HG03439 (cell line): ENCODE results near the gene M1AP.

Source experiments
- ATAC-seq: cut with Tn5 transposase; IDR thresholded peaks from one replicate; pipeline ENCODE4 v1.9.1; 2021; ENCODE audit warnings: mild to moderate bottlenecking, moderate library complexity; ENCODE audit not compliant: unreplicated experiment

Gene M1AP

GRCh38 chr2:74551530-74551929, 96.6 kb downstream of the M1AP start:
- no peak for ATAC-seq

DNA sequence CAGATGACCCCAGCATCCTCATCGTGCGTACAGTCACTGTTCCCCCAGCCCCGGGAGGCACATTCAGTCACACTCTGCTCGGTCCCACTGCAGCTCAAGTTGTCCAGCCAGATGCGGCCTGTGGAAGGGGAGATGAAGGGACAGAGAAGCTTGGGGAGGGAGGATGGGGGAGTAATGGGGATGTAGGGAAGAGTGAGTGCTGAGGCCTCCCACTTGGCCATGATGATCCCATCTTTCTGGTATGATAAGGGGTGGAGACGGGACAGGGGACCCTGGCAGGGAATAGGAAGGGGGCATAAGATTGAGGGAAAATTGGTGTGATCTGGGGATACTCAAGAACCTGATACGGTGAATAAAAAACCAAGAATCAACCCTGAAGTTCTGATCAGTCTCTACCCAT, 97.9 kb downstream of the M1AP start:
- ATAC-seq, result no peak

DNA sequence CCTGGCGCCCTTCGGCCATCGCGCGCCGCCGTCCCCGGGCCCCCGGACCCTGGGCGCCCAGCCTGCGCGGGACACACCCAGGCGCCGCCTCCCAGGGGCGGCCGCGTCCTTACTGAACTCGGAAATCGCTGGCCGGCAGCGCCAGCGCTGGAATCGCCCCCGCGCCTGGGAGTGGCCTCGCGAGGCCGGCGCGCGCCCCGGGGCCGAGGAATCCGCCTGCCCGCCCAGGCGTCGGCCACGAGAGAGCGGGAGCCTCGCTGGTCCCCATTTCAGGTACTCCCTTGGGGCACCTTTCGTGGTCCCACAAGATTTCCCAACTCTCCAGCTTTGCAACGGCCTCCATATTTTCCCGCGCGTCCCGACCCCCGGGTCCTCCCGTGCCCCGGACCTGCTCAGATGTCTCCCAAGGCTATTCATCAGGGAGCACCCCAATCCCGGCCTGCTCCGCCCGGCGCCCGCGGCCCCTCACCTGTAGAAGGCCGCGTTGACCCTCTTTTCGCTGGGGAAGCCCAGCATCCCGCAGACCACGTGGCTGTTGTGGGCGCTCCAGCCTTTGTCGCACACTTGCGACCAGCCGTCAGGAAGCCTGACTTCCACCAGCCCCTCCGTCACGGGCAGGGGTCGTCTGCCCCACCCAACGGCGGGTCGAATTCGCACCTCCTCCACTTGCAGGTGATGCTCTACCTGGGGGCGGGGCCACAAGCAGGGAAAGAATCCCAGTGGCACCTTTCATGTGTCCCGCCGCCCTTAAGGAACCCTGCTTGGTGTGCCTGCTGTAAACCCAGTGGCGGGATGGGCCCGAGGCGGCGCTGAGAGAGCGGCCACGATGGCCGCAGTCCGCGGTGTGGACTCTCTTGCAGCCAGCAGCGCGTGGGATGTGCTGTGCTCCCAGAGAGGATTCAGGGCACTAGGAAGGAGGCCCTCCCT, 99.0 kb downstream of the M1AP start:
- no peak for ATAC-seq

DNA sequence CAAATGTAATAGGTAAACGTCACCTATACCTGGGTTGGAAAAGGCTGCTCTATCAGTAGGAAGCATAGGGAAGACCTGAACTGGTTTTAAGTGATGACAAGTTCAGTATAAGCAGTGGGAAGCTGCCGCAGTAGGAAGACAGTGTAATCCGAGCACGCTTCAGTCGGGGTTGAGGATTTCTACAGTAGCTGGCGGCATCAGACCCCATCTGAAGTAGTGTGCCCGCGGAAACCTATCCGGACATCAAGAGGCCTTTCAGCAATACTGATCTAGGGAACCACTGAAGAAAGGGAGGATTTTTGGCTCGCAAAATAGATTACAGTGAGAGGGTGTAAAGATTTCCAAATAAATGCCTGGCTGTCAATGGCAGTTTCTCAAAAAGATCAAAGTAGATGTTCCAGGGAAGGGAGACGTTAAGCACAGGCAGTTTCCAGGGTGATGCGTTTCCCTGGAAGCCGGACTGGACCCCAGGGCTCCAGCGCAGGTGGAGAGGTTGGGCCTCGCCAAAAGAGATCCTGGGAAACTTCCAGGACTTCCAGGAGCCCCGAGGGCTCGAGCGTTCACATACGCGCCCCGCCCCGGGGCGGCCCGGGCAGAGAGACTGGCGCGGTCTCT, 99.7 kb downstream of the M1AP start:
- no peak for ATAC-seq

- no peak for ATAC-seq
Measured at GRCh38 chr2:74546004-74546403, 102.1 kb downstream of the M1AP start.

- ATAC-seq, result no peak
Measured at GRCh38 chr2:74544634-74545033, 103.5 kb downstream of the M1AP start.

- no peak for ATAC-seq
Measured at GRCh38 chr2:74542978-74543377, 105.2 kb downstream of the M1AP start.

DNA sequence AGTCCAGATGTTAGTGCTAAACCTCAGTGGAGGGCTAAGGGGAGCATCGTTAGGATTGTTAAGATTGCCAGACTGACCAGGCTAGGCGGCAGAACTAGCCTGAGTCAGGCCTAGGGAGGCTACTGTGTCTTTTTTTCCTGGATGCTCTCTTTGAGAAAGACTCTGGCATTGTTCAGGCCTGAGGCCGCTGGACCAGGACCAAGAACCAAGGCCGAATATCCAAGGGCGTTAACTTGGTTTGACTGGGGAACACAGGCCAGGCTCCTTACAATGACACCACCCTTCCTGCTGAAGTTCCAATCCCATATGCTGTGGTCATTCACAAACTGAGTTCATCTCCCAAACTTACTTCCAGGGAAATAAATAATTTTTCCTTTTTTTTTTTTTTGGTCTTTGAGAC, 107.8 kb downstream of the M1AP start:
- ATAC-seq, result no peak

DNA sequence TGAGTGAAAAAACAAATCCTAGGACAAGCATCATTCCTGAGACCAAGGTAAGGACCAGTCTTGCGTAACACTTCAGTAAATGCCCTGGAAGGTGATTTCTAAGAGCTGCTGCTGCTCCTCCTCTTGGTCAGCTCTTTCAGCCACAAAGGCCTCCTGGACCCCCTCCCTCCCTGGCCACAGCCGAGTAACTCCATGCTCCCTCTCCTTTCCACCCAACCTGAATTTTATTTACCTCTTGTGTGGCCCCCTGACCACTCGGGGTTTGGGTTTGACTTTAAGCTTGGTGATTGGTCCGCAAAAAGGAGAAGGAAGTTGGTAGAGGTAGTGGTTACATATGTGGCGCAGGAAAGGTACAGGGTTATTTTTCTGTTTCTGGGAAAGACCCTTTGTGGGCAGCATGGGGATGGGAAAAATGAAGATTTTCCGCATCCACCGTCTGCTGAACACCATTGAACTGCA, 109.2 kb downstream of the M1AP start:
- ATAC-seq, result no peak

DNA sequence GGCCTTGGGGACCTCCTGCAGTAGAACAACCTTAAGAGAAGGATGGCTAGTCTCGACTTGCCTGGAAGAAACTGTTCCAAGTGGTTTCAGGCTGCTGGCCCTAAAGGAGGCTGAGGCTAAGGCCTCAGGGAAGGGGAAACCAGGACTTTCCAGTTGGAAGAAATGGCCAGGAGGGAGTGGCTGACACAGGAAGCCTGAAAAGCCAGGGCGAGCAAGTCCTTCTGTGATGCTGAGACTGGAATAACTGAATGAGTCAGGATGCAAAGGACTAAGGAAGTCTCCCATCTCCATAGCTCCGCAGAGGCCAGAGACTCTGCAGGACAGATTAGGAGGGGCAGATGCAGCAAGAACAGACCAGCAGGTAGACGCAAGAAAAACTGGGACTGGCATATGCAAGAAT, 111.0 kb downstream of the M1AP start:
- no peak for ATAC-seq

- ATAC-seq, result no peak
Measured at GRCh38 chr2:74536166-74536950, 111.8 kb downstream of the M1AP start.

- ATAC-seq, result no peak
Measured at GRCh38 chr2:74535440-74535965, 112.6 kb downstream of the M1AP start.

GRCh38 chr2:74534411-74534810, 113.7 kb downstream of the M1AP start:
- ATAC-seq, result no peak

DNA sequence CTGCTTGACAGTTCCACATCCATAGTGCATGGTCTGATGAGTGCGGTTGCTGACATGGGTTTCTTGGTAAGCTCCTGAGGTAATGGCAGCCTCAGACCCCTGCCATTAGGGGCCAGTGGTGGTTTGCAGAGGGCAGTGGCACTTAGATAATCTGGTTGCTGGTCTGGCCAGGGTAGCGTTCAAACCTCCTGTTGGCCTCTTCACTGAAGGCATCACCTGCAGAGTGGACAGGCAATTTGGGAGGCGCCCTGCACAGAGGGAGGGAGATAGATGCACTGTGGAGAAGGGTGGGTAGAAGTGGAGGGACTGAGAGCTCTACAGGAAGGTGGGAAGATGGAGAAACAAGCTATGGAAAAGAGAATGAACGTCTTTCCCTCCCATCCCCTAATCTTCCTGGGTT, 114.7 kb downstream of the M1AP start:
- ATAC-seq, result no peak

DNA sequence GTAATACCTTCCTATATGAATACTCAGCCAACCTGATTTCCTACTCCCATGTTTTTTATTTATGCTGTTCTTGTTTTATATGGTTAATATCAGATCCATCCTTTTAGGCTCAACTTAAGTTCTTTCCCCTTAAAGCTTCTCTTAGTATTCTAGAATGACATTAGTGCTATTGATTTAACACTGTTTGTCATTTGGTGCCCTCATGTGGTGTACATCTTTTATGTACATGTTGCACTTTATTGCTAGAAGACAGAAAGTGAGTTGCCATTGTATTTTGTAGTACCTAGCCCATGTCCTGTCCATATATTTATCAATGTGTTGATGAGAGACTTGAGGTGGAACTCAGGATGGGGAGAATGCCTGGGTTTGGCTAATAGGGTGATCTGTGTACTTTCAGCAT, 115.9 kb downstream of the M1AP start:
- no peak for ATAC-seq

DNA sequence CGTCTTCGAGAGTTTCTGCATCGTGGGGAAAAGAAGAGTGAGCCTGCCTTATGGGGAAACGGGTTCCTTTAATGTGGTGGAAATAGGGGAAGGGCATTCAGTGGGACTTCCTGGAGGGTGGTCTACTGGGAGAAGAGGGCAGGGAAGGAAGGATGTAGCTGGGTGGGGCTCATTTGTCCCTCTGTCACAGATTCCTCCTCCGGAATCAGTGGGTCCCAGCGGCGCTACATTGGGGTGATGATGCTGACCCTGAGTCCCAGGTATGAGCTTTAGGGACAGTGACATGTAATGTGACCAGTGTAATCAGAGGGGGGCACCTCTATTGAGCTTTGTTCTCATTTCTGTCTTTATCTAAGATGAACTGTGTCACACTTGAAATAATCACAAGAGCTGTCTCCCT, 116.5 kb downstream of the M1AP start:
- ATAC-seq, result no peak

DNA sequence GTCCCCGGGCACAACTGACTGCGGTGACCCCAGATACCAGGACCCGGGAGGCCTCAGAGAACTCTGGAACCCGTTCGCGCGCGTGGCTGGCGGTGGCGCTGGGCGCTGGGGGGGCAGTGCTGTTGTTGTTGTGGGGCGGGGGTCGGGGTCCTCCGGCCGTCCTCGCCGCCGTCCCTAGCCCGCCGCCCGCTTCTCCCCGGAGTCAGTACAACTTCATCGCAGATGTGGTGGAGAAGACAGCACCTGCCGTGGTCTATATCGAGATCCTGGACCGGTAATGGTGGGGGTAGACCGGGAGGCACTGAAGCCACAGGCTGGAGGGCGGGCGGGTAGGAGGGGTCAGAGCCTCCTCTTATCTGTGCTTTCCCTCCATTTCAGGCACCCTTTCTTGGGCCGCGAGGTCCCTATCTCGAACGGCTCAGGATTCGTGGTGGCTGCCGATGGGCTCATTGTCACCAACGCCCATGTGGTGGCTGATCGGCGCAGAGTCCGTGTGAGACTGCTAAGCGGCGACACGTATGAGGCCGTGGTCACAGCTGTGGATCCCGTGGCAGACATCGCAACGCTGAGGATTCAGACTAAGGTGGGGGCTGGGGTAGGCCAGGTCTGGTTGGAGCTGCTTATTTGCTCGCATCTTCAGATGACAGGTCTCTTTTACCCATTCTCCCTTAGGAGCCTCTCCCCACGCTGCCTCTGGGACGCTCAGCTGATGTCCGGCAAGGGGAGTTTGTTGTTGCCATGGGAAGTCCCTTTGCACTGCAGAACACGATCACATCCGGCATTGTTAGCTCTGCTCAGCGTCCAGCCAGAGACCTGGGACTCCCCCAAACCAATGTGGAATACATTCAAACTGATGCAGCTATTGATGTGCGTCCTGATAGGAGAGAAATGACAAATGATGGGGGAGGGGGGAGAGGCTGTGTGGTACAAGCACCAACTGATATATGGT, 117.6 kb downstream of the M1AP start:
- ATAC-seq, result peak; percentile 24

GRCh38 chr2:74529357-74530238, 118.5 kb downstream of the M1AP start, which contains the start of the genes AUP1 and HTRA2:
Gene AUP1, minus strand, starts transcription at chr2:74529706. Its CDS starts 77 bp downstream, at chr2:74529629.
Gene HTRA2, plus strand, starts transcription at chr2:74529933. Its CDS starts 74 bp downstream, at chr2:74530007.
- ATAC-seq, result peak; percentile 81
